Fibroblast of lung (primary cell): Measurements from ENCODE around the gene MYL12B. TPM values are rescaled to one million over a fixed set of nuclear protein-coding genes. Genes with fewer than 3 reads are reported as not detected.
"Not testable (repeated sequence)": the region's sequence is repeated elsewhere in the genome, so short reads cannot be mapped to it uniquely, and the experiment has no call there.

Source experiments
- DNase-seq, 2 donors: peaks; one replicate each; pipeline versions ENCODE4 v3.0.0 to v3.0.0-alpha.2; 2010; ENCODE audit warnings: low read depth in 2 of 2
- H2AFZ ChIP-seq: 2 replicates; pipeline ENCODE4 v1.5.1; 2012; ENCODE audit warnings: low read length, control low read depth, inconsistent platforms
- H3K27ac ChIP-seq: 2 replicates; pipeline ENCODE4 v1.5.1; 2011; ENCODE audit warnings: low read length, control low read depth; ENCODE audit not compliant: insufficient read depth
- H3K27me3 ChIP-seq: 2 replicates; pipeline ENCODE4 v1.5.1; 2011; ENCODE audit warnings: mild to moderate bottlenecking, low read length; ENCODE audit not compliant: control insufficient read depth, insufficient read depth
- H3K36me3 ChIP-seq: 2 replicates; pipeline ENCODE4 v1.5.1; 2011; ENCODE audit warnings: low read length; ENCODE audit not compliant: control insufficient read depth, insufficient read depth
- H3K4me1 ChIP-seq: 2 replicates; pipeline ENCODE4 v1.5.1; 2011; ENCODE audit warnings: low read length; ENCODE audit not compliant: control insufficient read depth, insufficient read depth; ENCODE audit errors: extremely low read depth
- H3K4me2 ChIP-seq: 2 replicates; pipeline ENCODE4 v1.5.1; 2011; ENCODE audit warnings: low read length, control low read depth; ENCODE audit not compliant: insufficient read depth; ENCODE audit errors: extremely low read depth
- H3K4me3 ChIP-seq, 4 experiments: fragments of 200-600 bp in 1 of 4; sonication (generic) in 1 of 4; replicated peaks in 1 of 4; 2 replicates each; pipeline ENCODE4 v1.5.1; 2011 to 2016; ENCODE audit warnings: low read length in 4 of 4, low read depth in 3 of 4, mild to moderate bottlenecking in 3 of 4, control low read depth in 2 of 4, inconsistent platforms in 1 of 4, mixed read lengths in 1 of 4; ENCODE audit not compliant: insufficient read depth in 1 of 4; ENCODE audit errors: control extremely low read depth in 1 of 4
- H3K79me2 ChIP-seq: 2 replicates; pipeline ENCODE4 v1.5.1; 2012; ENCODE audit warnings: mild to moderate bottlenecking, low read length, inconsistent platforms; ENCODE audit not compliant: control insufficient read depth, insufficient read depth
- H3K9ac ChIP-seq: 2 replicates; pipeline ENCODE4 v1.5.1; 2011; ENCODE audit warnings: mild to moderate bottlenecking, low read length, control low read depth; ENCODE audit not compliant: insufficient read depth
- H3K9me3 ChIP-seq: 2 replicates; pipeline ENCODE4 v1.5.1; 2012; ENCODE audit warnings: low read depth, low read length; ENCODE audit not compliant: control insufficient read depth, insufficient read depth
- H4K20me1 ChIP-seq: 2 replicates; pipeline ENCODE4 v1.5.1; 2011; ENCODE audit warnings: low read length; ENCODE audit not compliant: control insufficient read depth, insufficient read depth; ENCODE audit errors: extremely low read depth
- EZH2 ChIP-seq: IDR thresholded peaks from 2 replicates; pipeline ENCODE4 v1.5.1; 2012; ENCODE audit warnings: low read length, control low read depth, mild to moderate bottlenecking; ENCODE audit errors: missing control alignments
- polyA plus RNA-seq, 2 donors: library from polyadenylated mRNA; depleted of rRNA in 1 of 2; stranded (reverse) in 1 of 2; unstranded in 1 of 2; fragments of >200 nt; gene quantifications; 2 replicates each; pipeline ENCODE4 v1.2.1, GENCODE V29; 2011 to 2012; ENCODE audit warnings: missing spikeins in 1 of 2
- total RNA-seq: library from RNA; depleted of rRNA; stranded (reverse); fragments of >200 nt; gene quantifications from 2 replicates; pipeline ENCODE4 v1.2.1, GENCODE V29; 2014
- TF ChIP-seq, protein P1 (sequence below), 2 donors: IDR thresholded peaks in 1 of 2; conservative IDR thresholded peaks in 1 of 2; 1 replicate in 1 of 2; 2 replicates in 1 of 2; pipeline ENCODE4 v1.5.1; 2011 to 2012; ENCODE audit warnings: low read length in 2 of 2, control low read depth in 1 of 2, inconsistent platforms in 1 of 2, low read depth in 1 of 2, mild to moderate bottlenecking in 1 of 2

The MYL12B gene
- total and polyA plus RNA-seq, 2 donors (not counting 1 experiment from before 2014, with no cell fraction given) = 473 to 1,122 TPM

DNA sequence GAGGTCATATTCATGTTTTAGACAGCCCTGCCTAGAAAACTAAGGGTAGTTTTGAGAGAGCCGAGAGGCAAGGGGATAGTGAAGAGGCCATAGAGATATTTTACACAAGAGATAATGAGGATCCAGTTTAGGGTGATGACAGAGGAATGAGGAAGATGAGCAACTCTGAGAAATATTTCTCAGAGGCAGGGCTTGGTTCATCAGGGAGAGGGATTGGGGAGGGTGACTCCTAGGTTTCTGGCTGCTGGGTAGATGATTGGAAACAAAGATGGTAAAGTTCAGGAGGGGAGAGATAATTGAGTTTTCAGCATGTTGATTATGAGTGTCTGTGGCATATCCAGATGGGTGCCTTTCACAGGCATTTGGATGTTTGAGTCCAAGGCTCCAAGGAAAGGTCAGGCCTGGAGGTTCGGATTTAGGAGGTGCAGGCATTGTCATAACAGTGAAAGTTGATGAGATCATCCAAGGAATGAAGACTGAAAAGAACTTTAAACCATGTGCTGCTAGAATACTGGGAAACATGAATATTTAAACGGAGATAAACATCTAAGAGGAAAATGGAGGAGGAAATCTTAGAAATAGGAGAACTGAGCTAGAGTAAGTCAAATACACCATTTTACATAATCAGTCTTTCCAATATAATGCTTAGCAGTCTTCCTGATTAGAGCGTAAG is 7.4 kb downstream of the MYL12B start:
- TF ChIP-seq EZH2 = no peak
- TF ChIP-seq, protein P1, sequence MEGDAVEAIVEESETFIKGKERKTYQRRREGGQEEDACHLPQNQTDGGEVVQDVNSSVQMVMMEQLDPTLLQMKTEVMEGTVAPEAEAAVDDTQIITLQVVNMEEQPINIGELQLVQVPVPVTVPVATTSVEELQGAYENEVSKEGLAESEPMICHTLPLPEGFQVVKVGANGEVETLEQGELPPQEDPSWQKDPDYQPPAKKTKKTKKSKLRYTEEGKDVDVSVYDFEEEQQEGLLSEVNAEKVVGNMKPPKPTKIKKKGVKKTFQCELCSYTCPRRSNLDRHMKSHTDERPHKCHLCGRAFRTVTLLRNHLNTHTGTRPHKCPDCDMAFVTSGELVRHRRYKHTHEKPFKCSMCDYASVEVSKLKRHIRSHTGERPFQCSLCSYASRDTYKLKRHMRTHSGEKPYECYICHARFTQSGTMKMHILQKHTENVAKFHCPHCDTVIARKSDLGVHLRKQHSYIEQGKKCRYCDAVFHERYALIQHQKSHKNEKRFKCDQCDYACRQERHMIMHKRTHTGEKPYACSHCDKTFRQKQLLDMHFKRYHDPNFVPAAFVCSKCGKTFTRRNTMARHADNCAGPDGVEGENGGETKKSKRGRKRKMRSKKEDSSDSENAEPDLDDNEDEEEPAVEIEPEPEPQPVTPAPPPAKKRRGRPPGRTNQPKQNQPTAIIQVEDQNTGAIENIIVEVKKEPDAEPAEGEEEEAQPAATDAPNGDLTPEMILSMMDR (conservative IDR thresholded peaks at IDR 0.05 in 1 of 2, IDR thresholded peaks at IDR 0.05 in 1 of 2; ENCODE audit: low read depth in 1 of 2, low read length in 2 of 2) = no peak
- Histone ChIP-seq H3K27ac (peak overlapping the region; percentile 8), H2AFZ (no peak overlapping the region), H3K9me3 (no peaks in the 10 kb centered on the region), H3K4me1 (peaks cover 19% of the 10 kb centered on the region), H3K36me3 (peaks cover 10% of the 10 kb centered on the region), H3K27me3 (no peaks in the 10 kb centered on the region), H3K9ac (no peak overlapping the region), H3K79me2 (peaks cover 98% of the 10 kb centered on the region), H3K4me2 (peak overlapping the region; percentile 48), H3K4me3 (no peak overlapping the region), H4K20me1 (peaks cover 11% of the 10 kb centered on the region)
- no peak for DNase-seq

DNA sequence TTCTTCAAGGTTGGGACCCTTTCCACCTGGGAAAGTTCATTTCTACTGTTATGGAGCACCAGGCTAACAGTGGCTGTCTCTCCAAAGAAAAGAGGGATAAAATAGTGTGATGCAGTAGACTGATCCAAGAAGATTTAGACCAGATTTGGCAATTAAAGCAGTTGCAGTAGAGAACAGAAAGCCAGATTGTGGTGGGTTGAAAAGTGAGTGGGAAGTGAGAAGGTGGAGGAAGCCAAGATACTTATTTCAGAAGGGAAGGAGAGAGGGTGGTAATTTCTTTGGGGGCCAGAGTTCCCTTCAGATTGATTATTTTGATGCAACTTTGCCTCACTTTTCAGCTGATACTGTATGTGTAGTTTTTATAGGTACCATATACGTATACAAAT is 8.0 kb downstream of the MYL12B start:
- H3K9me3 ChIP-seq = no peaks in the 10 kb centered on the region
- DNase-seq = no peak
- H3K27ac ChIP-seq = no peak overlapping the region
- peaks cover 98% of the 10 kb centered on the region for H3K79me2 ChIP-seq
- no peak overlapping the region for H3K9ac ChIP-seq
- peaks cover 18% of the 10 kb centered on the region for H3K4me1 ChIP-seq
- H2AFZ ChIP-seq = no peak overlapping the region
- peak overlapping the region; percentile 30 for H3K4me2 ChIP-seq
- H3K4me3 ChIP-seq = no peak overlapping the region
- H3K36me3 ChIP-seq = peaks cover 11% of the 10 kb centered on the region
- no peaks in the 10 kb centered on the region for H3K27me3 ChIP-seq
- TF ChIP-seq, protein P1 (conservative IDR thresholded peaks at IDR 0.05 in 1 of 2, IDR thresholded peaks at IDR 0.05 in 1 of 2; ENCODE audit: low read depth in 1 of 2, low read length in 2 of 2) = no peak
- no peak for TF ChIP-seq EZH2
- peaks cover 11% of the 10 kb centered on the region for H4K20me1 ChIP-seq

DNA sequence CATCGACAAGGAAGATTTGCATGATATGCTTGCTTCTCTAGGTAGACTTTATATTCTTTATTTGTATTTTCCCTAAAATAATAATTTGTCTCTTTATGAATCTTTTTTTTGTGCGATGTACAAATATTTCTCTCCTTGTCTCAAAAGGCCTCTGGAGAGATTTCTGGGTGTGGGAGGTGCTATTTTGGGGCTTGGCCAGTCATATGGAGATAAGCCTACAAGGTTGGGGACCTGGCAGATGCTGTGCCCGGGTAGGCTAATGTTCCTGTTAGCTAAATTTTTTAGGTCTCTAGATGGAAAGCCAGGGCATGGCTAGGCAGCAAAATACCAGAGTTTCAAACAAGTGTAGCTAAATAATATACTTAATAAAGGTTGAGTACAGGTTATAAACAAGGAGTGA is 11.1 kb downstream of the MYL12B start:
- H4K20me1 ChIP-seq = peaks cover 3% of the 10 kb centered on the region
- H3K9ac ChIP-seq = no peak overlapping the region
- no peak for DNase-seq
- no peak overlapping the region for H2AFZ ChIP-seq
- no peaks in the 10 kb centered on the region for H3K27me3 ChIP-seq
- no peak overlapping the region for H3K4me2 ChIP-seq
- peaks cover 9% of the 10 kb centered on the region for H3K4me1 ChIP-seq
- TF ChIP-seq EZH2 = no peak
- TF ChIP-seq, protein P1 (conservative IDR thresholded peaks at IDR 0.05 in 1 of 2, IDR thresholded peaks at IDR 0.05 in 1 of 2; ENCODE audit: low read depth in 1 of 2, low read length in 2 of 2) = no peak
- peak overlapping the region; percentile 18 for H3K27ac ChIP-seq
- peaks cover 12% of the 10 kb centered on the region for H3K36me3 ChIP-seq
- H3K9me3 ChIP-seq = no peaks in the 10 kb centered on the region
- H3K79me2 ChIP-seq = peaks cover 74% of the 10 kb centered on the region
- no peak overlapping the region for H3K4me3 ChIP-seq

DNA sequence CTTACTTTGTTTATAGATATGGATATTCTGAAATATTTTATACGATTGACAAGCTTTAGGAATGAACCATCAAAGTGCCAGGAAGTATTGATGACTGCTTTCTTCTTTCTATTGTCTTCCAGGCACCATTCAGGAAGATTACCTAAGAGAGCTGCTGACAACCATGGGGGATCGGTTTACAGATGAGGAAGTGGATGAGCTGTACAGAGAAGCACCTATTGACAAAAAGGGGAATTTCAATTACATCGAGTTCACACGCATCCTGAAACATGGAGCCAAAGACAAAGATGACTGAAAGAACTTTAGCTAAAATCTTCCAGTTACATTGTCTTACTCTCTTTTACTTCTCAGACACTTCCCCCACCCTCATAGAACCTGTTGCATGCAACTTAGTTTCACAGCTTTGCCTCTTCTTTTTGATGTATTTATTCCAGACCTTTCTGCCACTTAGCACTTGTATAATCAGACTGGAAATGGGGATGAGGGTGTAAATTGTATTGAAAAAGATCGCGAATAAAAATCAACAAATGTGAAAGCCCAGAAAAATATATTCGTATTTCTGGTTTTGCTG is 15.8 kb downstream of the MYL12B start:
- not testable (repeated sequence) for H3K27ac ChIP-seq, H3K9ac ChIP-seq, H3K4me1 ChIP-seq, DNase-seq, H3K27me3 ChIP-seq, H4K20me1 ChIP-seq, H2AFZ ChIP-seq, H3K9me3 ChIP-seq, H3K4me2 ChIP-seq, H3K4me3 ChIP-seq
- Histone ChIP-seq H3K36me3 (peaks cover 12% of the 10 kb centered on the region), H3K79me2 (peaks cover 27% of the 10 kb centered on the region)
